Left renal pelvis (tissue), 4 donors: ENCODE data around the gene WDR18. TPM values are rescaled to one million over a fixed set of nuclear protein-coding genes. Genes with fewer than 3 reads are reported as not detected.

ENCODE experiments used
- DNase-seq, 4 donors: peaks; one replicate each; pipeline ENCODE4 v3.0.0-alpha.2; 2013; ENCODE audit warnings: low read depth in 4 of 4, low spot score in 3 of 4
- polyA plus RNA-seq, 4 donors: library from polyadenylated mRNA; unstranded; fragments of 120-200 nt; gene quantifications; one replicate each; pipeline ENCODE4 v1.2.1, GENCODE V29; 2013; ENCODE audit not compliant: insufficient read length in 4 of 4

The WDR18 gene
- polyA plus RNA-seq, 4 donors = 24.4 to 55.7 (median 38.7) TPM

DNA sequence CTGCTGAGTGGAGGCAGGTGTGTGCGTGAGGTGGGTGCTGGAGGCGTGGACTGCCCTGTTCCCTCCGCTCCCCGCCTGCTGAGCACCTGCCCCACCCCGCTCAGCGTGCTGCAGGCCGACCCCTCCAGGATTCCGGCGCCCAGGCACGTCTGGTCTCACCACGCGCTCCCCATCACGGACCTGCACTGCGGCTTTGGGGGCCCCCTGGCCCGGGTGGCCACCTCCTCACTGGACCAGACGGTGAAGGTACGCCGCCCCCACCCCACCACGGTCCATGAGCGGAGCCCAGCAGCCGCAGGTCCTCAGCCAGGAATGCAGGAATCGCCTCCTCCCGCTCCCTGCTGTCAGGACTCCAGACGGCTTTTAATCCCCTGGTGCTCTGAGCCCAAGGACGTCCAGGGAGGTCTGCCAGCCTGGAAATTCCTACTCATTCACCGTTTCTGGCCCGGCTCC, 6.0 kb downstream of the WDR18 start:
- no peak for DNase-seq

- DNase-seq = no peak
These were observed 6.6 kb downstream of the WDR18 start for GRCh38 chr19:990746-991145.

GRCh38 chr19:991174-991931, 7.2 kb downstream of the WDR18 start:
- DNase-seq = no peak

GRCh38 chr19:991932-992669, 8.0 kb downstream of the WDR18 start:
- DNase-seq = no peak

DNA sequence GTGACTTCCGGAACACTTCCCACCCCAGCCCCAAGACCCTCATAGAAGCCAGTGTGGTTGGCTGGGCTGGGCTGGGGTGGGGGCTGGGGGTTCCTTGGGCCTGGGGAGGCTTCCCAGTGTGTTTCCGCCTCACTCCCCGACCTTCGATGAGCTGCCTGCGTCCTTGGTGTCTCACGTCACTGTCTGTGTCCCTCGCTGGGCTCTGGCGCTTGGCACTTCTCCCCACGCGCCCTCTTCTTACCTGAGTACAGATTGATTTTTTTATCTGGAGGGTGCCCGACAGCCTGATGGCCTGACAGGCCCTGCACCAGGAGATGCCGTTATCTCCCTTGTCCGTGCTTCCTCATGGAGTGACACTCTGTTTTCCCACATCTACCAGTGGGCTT, 8.5 kb downstream of the WDR18 start:
- DNase-seq = no peak

GRCh38 chr19:993361-993830, 9.3 kb downstream of the WDR18 start:
- no peak for DNase-seq

- no peak for DNase-seq
These were observed 9.8 kb downstream of the WDR18 start for GRCh38 chr19:993831-994393.

- DNase-seq = no peak
These were observed 10.4 kb downstream of the WDR18 start for GRCh38 chr19:994516-994915.

- no peak for DNase-seq
These were observed 11.1 kb downstream of the WDR18 start for GRCh38 chr19:995051-995827.

GRCh38 chr19:996051-996838, 12.1 kb downstream of the WDR18 start:
- no peak for DNase-seq

GRCh38 chr19:998064-998463, 13.9 kb downstream of the WDR18 start:
- no peak for DNase-seq

DNA sequence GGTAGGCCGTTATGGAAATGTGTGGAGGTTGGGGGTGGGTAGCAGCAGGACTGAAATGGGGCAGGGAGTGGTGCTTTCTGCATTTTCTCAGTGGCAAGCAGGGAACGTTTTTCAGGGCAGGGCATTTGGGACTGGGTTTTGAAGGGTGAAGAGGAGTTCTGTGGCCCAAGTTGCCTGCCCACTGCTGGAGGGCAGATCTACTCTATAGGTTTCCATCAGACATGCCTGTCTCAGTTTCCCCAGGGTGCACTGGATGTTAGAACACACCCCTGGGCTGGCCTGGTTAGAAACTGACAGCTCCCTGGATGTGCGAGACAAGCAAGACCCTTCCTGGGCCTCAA, 15.2 kb downstream of the WDR18 start:
- DNase-seq = no peak

DNA sequence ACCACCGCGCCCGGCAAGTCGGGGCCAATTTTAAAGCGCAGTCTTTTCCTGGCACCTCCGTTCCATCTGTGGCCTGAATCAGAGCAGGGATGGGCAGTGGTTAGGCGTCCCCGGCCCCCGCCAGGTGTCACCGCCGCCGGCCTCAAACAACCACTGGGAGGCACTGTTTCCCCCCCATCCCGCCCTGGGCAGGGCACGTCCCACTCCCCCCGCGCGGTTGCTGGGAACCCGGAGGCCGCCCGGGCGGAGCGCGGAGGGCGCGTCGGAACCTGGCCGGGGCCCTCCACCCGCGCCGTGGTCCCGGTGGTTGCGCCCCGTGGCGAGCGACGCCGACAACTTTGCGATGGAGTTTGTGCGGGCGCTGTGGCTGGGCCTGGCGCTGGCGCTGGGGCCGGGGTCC, 15.9 kb downstream of the WDR18 start, which contains the start of gene GRIN3B:
Gene GRIN3B, plus strand, starts transcription at position 325 of the 400 bp plus-strand sequence. Its CDS starts 19 bp downstream, at position 344.
- no peak for DNase-seq

- no peak for DNase-seq
These were observed 16.7 kb downstream of the WDR18 start for GRCh38 chr19:1000591-1001537.

DNA sequence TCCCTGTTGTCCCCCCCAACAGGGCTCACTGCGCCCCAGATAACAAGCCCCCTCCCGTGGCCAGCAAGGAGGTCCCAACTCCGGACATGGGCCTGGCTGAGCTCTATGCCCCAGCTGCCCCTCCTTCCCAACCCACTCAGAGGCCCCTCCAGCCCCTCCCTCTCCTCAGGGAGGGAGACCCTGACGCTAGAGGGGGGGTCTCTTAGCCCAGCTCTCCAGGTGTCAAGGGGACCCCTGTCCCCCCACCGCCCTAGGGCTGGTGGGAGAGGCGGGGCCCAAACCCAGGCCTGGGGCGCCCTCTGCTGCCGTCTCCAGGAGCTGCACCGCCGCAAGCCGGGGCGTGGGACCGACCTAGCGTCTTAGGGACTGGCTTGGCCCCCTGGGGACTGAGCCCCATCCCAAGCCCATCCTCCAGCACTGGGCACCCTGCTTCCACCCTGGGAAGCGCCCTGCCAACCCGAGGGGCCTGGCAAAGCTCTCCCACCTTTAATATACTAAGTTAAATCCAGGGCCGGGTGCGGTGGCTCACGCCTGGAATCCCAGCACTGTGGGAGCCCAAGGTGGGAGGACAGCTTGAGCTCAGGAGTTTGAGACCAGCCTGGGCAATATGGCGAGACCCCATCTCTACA, 17.5 kb downstream of the WDR18 start:
- no peak for DNase-seq

DNA sequence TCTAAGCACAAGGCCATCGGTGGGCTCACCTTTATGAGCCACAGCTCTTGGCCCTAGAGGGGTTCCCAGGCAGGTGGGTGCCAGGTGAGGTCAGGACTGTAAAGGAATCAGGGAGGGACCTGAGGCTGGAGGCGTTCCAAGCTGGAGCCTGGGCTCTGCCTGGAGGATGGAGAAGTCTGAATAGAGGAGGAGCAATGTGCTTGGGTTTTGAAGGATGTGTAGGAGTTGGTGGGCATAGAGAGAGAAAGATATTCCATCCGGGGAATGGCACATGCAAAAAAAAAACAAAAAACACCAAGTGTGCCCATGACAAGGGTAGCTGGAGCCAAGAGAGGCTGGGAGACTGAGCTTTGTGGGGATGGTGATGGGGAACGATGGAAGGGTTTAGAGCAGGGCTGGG, 18.5 kb downstream of the WDR18 start:
- DNase-seq = no peak

GRCh38 chr19:1003283-1003682, 19.1 kb downstream of the WDR18 start:
- DNase-seq = no peak

DNA sequence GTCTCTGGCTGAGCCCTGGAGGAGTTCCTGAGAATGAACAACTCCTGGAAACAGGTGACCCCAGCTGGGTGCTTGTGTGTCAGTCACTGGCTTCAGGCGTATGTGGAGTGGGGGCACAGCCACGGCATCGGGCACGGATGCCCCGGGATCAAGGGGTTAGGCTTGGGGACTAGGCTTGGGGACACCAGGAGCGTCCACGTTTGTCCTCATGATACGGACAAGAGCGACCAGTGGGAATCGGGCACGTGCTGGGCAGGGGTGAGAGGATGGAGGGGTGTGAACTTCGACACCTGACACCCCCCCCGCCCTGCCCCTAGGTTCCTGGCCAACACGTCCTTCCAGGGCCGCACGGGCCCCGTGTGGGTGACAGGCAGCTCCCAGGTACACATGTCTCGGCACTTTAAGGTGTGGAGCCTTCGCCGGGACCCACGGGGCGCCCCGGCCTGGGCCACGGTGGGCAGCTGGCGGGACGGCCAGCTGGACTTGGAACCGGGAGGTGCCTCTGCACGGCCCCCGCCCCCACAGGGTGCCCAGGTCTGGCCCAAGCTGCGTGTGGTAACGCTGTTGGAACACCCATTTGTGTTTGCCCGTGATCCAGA, 20.2 kb downstream of the WDR18 start:
- no peak for DNase-seq
